Lower leg skin (tissue), 3 donors: Measurements from ENCODE around the gene CD8B2.
"Not testable (repeated sequence)": the region's sequence is repeated elsewhere in the genome, so short reads cannot be mapped to it uniquely, and the experiment has no call there.

Experiments used
- CTCF ChIP-seq, 3 donors: fragments of 450-650 bp; IDR thresholded peaks; one replicate each; pipeline ENCODE4 v1.5.1; 2016; ENCODE audit warnings: antibody characterized with exemption in 3 of 3, mild to moderate bottlenecking in 3 of 3, moderate library complexity in 2 of 3
- POLR2A ChIP-seq, 2 donors: fragments of 450-650 bp; IDR thresholded peaks; one replicate each; pipeline ENCODE4 v1.6.1; 2016 to 2017; ENCODE audit warnings: antibody characterized with exemption in 2 of 2, mild to moderate bottlenecking in 1 of 2, moderate library complexity in 1 of 2

- not testable (repeated sequence) for TF ChIP-seq CTCF, POLR2A (IDR thresholded peaks at IDR 0.05)
Measured at GRCh38 chr2:106498549-106498948, 11.4 kb downstream of the CD8B2 start.
